ENCODE results near the gene ABLIM1.

The ABLIM1 gene

GRCh38 chr10:114604357-114605130, 53.5 kb downstream of the ABLIM1 start:
- peaks cover 8% of the 10 kb centered on the region for H3K4me1 ChIP-seq (ENCODE audit: control insufficient read depth, insufficient read depth, low read length)
- no peaks in the 10 kb centered on the region; a peak in 1 of 3 replicates for H3K36me3 ChIP-seq (ENCODE audit: control insufficient read depth in 2 of 2, insufficient read depth in 1 of 2, low read length in 2 of 2)
- ChIA-PET CTCF (interaction anchor here (0.6 kb wide), 1 partner anchor 9 kb away, joined by 3 read pairs; no protein-coding TSS in a partner anchor), POLR2A (no interaction called here)
- no peak overlapping the region for H3K27ac ChIP-seq (ENCODE audit: extremely low read depth, low read depth, low read length)
- TF ChIP-seq, protein P1, sequence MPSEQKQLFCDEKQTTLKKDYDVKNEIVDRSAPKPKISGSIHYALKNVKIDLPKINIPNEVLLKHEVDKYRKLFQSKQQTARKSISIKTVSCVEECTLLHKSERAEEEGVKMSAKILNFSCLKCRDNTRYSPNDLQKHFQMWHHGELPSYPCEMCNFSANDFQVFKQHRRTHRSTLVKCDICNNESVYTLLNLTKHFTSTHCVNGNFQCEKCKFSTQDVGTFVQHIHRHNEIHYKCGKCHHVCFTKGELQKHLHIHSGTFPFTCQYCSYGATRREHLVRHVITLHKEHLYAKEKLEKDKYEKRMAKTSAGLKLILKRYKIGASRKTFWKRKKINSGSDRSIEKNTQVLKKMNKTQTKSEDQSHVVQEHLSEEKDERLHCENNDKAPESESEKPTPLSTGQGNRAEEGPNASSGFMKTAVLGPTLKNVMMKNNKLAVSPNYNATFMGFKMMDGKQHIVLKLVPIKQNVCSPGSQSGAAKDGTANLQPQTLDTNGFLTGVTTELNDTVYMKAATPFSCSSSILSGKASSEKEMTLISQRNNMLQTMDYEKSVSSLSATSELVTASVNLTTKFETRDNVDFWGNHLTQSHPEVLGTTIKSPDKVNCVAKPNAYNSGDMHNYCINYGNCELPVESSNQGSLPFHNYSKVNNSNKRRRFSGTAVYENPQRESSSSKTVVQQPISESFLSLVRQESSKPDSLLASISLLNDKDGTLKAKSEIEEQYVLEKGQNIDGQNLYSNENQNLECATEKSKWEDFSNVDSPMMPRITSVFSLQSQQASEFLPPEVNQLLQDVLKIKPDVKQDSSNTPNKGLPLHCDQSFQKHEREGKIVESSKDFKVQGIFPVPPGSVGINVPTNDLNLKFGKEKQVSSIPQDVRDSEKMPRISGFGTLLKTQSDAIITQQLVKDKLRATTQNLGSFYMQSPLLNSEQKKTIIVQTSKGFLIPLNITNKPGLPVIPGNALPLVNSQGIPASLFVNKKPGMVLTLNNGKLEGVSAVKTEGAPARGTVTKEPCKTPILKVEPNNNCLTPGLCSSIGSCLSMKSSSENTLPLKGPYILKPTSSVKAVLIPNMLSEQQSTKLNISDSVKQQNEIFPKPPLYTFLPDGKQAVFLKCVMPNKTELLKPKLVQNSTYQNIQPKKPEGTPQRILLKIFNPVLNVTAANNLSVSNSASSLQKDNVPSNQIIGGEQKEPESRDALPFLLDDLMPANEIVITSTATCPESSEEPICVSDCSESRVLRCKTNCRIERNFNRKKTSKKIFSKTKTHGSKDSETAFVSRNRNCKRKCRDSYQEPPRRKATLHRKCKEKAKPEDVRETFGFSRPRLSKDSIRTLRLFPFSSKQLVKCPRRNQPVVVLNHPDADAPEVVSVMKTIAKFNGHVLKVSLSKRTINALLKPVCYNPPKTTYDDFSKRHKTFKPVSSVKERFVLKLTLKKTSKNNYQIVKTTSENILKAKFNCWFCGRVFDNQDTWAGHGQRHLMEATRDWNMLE (tag by site-specific recombination; conservative IDR thresholded peaks at IDR 0.05; ENCODE audit: low read depth) = no peak
- no peak for TF ChIP-seq ZNF792 (tag by site-specific recombination; IDR thresholded peaks at IDR 0.05)
- no peak for TF ChIP-seq KLF10 (tag by site-specific recombination; IDR thresholded peaks at IDR 0.05)
- TF ChIP-seq ZNF629 (tag by site-specific recombination; IDR thresholded peaks at IDR 0.05) = no peak
- TF ChIP-seq KLF1 (tag by site-specific recombination; IDR thresholded peaks at IDR 0.05) = no peak
- TF ChIP-seq REPIN1 (tag by site-specific recombination; IDR thresholded peaks at IDR 0.05; ENCODE audit: low read depth) = no peak
- TF ChIP-seq ZNF701 (tag by site-specific recombination; IDR thresholded peaks at IDR 0.05) = no peak
- TF ChIP-seq ZFP3 (tag by site-specific recombination; IDR thresholded peaks at IDR 0.05; ENCODE audit: low read depth) = no peak
- no peak for TF ChIP-seq ZNF146 (tag by site-specific recombination; IDR thresholded peaks at IDR 0.05)
- TF ChIP-seq ZNF2 (tag by site-specific recombination; IDR thresholded peaks at IDR 0.05) = no peak
- TF ChIP-seq ZFP41 (tag by site-specific recombination; IDR thresholded peaks at IDR 0.05; ENCODE audit: borderline replicate concordance) = no peak
- TF ChIP-seq TSHZ1 (tag by site-specific recombination; IDR thresholded peaks at IDR 0.05; ENCODE audit: borderline replicate concordance) = no peak
- no peak for TF ChIP-seq ZNF169 (tag by site-specific recombination; IDR thresholded peaks at IDR 0.05)
- no peaks in the 10 kb centered on the region for H3K9me3 ChIP-seq (ENCODE audit: control insufficient read depth, insufficient read depth, low read depth, low read length)
- H3K4me3 ChIP-seq (ENCODE audit: low read depth, low read length) = no peak overlapping the region

DNA sequence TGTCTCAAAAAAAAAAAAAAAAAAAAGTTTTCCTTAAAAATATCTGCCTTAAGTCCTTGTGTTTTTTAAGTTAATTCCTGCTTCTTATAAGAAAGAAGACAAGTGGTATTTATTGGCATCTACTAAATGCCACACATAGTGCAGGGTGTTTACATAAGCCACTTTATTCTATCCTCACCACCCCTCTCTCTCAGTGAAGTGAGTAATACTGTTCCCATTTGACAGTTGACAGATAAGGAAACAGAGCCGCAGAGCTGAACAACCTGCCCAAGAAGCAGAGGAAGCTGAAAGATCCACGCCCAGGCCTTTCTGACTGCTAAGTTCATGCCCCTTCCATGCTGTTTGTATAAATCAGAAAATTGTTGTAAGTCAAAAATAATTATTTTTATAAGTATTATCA, 54.1 kb downstream of the ABLIM1 start:
- ChIA-PET POLR2A (no interaction called here), CTCF (interaction anchor here (0.6 to 0.7 kb wide), 2 partner anchors 9 to 1150 kb away, joined by 3 read pairs; no protein-coding TSS in a partner anchor)
- Histone ChIP-seq H3K9me3 (ENCODE audit: control insufficient read depth, insufficient read depth, low read depth, low read length) (no peaks in the 10 kb centered on the region), H3K36me3 (ENCODE audit: control insufficient read depth in 2 of 2, insufficient read depth in 1 of 2, low read length in 2 of 2) (no peaks in the 10 kb centered on the region; a peak in 1 of 3 replicates), H3K4me1 (ENCODE audit: control insufficient read depth, insufficient read depth, low read length) (peaks cover 8% of the 10 kb centered on the region), H3K4me3 (ENCODE audit: low read depth, low read length) (no peak overlapping the region), H3K27ac (ENCODE audit: extremely low read depth, low read depth, low read length) (no peak overlapping the region)
- no peak for TF ChIP-seq SP2 (tag by site-specific recombination; IDR thresholded peaks at IDR 0.05)
- no peak for TF ChIP-seq ZNF560 (tag by site-specific recombination; IDR thresholded peaks at IDR 0.05; ENCODE audit: borderline replicate concordance)
- TF ChIP-seq ZNF654 (tag by site-specific recombination; IDR thresholded peaks at IDR 0.05; ENCODE audit: low read depth) = no peak
- no peak for TF ChIP-seq ZNF571 (tag by site-specific recombination; IDR thresholded peaks at IDR 0.05)
- TF ChIP-seq ZNF513 (tag by site-specific recombination; IDR thresholded peaks at IDR 0.05) = no peak
- TF ChIP-seq ZNF311 (tag by site-specific recombination; IDR thresholded peaks at IDR 0.05; ENCODE audit: borderline replicate concordance) = no peak
- TF ChIP-seq IKZF3 (tag by site-specific recombination; IDR thresholded peaks at IDR 0.05) = no peak
- no peak for TF ChIP-seq SCRT2 (tag by site-specific recombination; IDR thresholded peaks at IDR 0.05)
- no peak for TF ChIP-seq HOXD13 (CRISPR knock-in tag; IDR thresholded peaks at IDR 0.05; ENCODE audit: borderline replicate concordance)
- TF ChIP-seq ZFHX2 (tag by site-specific recombination; conservative IDR thresholded peaks at IDR 0.05) = no peak
- TF ChIP-seq ZNF776 (tag by site-specific recombination; IDR thresholded peaks at IDR 0.05; ENCODE audit: borderline replicate concordance) = no peak
- peak; percentile 79 for TF ChIP-seq FEZF1 (tag by site-specific recombination; IDR thresholded peaks at IDR 0.05)
